ENCODE data around the gene ZNF385C. TPM values are rescaled to one million over a fixed set of nuclear protein-coding genes. Genes with fewer than 3 reads are reported as not detected.

ZNF385C gene
- total RNA-seq, 1 experiment from 2014 or later, result 1.1 TPM

GRCh38 chr17:42119301-42119700, 21.0 kb upstream of the ZNF385C start:
- TF ChIP-seq, protein P1, sequence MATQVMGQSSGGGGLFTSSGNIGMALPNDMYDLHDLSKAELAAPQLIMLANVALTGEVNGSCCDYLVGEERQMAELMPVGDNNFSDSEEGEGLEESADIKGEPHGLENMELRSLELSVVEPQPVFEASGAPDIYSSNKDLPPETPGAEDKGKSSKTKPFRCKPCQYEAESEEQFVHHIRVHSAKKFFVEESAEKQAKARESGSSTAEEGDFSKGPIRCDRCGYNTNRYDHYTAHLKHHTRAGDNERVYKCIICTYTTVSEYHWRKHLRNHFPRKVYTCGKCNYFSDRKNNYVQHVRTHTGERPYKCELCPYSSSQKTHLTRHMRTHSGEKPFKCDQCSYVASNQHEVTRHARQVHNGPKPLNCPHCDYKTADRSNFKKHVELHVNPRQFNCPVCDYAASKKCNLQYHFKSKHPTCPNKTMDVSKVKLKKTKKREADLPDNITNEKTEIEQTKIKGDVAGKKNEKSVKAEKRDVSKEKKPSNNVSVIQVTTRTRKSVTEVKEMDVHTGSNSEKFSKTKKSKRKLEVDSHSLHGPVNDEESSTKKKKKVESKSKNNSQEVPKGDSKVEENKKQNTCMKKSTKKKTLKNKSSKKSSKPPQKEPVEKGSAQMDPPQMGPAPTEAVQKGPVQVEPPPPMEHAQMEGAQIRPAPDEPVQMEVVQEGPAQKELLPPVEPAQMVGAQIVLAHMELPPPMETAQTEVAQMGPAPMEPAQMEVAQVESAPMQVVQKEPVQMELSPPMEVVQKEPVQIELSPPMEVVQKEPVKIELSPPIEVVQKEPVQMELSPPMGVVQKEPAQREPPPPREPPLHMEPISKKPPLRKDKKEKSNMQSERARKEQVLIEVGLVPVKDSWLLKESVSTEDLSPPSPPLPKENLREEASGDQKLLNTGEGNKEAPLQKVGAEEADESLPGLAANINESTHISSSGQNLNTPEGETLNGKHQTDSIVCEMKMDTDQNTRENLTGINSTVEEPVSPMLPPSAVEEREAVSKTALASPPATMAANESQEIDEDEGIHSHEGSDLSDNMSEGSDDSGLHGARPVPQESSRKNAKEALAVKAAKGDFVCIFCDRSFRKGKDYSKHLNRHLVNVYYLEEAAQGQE (IDR thresholded peaks at IDR 0.05; ENCODE audit: low read depth), result no peak
- TF ChIP-seq ZFX (IDR thresholded peaks at IDR 0.05) (no peak), CEBPB (IDR thresholded peaks at IDR 0.05; ENCODE audit: low read depth) (no peak), EGR1 (IDR thresholded peaks at IDR 0.05; ENCODE audit: low read depth) (no peak), CTCF (IDR thresholded peaks at IDR 0.05 in 2 of 3, conservative IDR thresholded peaks at IDR 0.05 in 1 of 3; ENCODE audit: borderline replicate concordance in 1 of 3, insufficient read depth in 1 of 3, low read depth in 2 of 3, low read length in 2 of 3) (no peak), ATF3 (IDR thresholded peaks at IDR 0.05) (no peak)
- CTCF ChIA-PET, result no interaction called here
- ATAC-seq (no peak), DNase-seq (ENCODE audit: low read depth, low spot score) (no peak)
- POLR2A ChIA-PET, result no interaction called here
- Histone ChIP-seq H3K27me3 (ENCODE audit: insufficient read depth, low read length) (no peaks in the 10 kb centered on the region), H3K4me2 (ENCODE audit: low read length) (no peak overlapping the region), H3K36me3 (ENCODE audit: control insufficient read depth in 1 of 2, insufficient read depth in 2 of 2, low read length in 2 of 2) (peaks cover 3 to 11% of the 10 kb centered on the region in 2 experiments; a peak in 3 of 4 replicates), H3K9ac (ENCODE audit: low read length) (peak overlapping the region; percentile 17; the same call in 1 of the 2 replicates), H3K27ac (ENCODE audit: low read depth, low read length) (no peak overlapping the region), H3K9me3 (ENCODE audit: control insufficient read depth in 1 of 2, insufficient read depth in 1 of 2, low read depth in 1 of 2, low read length in 2 of 2) (no peaks in the 10 kb centered on the region), H3K79me2 (ENCODE audit: insufficient read depth, low read length) (no peaks in the 10 kb centered on the region), H2AFZ (ENCODE audit: low read depth, low read length, poor library complexity, severe bottlenecking) (no peak overlapping the region), H4K20me1 (ENCODE audit: insufficient read depth) (no peaks in the 10 kb centered on the region), H3K4me1 (ENCODE audit: control insufficient read depth in 1 of 2, insufficient read depth in 2 of 2, low read length in 2 of 2) (peaks cover 5 to 24% of the 10 kb centered on the region in 2 experiments; a peak in 3 of 4 replicates), H3K4me3 (replicated peaks in 1 of 2; ENCODE audit: low read depth in 1 of 2, low read length in 2 of 2) (no peak overlapping the region), H3K9me2 (ENCODE audit: insufficient read depth) (no peaks in the 10 kb centered on the region)
- intact Hi-C loops (cut with micrococcal nuclease), result loop anchor here (5.0 kb wide), 1 partner anchor 408 kb away; no protein-coding TSS in a partner anchor
- RAD21 ChIA-PET (ENCODE audit: low non-redundant PET in 1 of 2, low total read pairs in 2 of 2, uncharacterized antibody in 2 of 2, unreplicated experiment in 2 of 2), result no interaction called here
- no TSS peak for BruUV-seq (replicated peaks)
